Measurements from ENCODE around the gene FAM241A. TPM values are rescaled to one million over a fixed set of nuclear protein-coding genes. Genes with fewer than 3 reads are reported as not detected.

FAM241A gene
- total and polyA plus RNA-seq, 9 of the 15 experiments (the other 6 are each of a cell fraction or from before 2014, with no cell fraction given) = 2.3 to 8.5 (median 5.3) TPM

DNA sequence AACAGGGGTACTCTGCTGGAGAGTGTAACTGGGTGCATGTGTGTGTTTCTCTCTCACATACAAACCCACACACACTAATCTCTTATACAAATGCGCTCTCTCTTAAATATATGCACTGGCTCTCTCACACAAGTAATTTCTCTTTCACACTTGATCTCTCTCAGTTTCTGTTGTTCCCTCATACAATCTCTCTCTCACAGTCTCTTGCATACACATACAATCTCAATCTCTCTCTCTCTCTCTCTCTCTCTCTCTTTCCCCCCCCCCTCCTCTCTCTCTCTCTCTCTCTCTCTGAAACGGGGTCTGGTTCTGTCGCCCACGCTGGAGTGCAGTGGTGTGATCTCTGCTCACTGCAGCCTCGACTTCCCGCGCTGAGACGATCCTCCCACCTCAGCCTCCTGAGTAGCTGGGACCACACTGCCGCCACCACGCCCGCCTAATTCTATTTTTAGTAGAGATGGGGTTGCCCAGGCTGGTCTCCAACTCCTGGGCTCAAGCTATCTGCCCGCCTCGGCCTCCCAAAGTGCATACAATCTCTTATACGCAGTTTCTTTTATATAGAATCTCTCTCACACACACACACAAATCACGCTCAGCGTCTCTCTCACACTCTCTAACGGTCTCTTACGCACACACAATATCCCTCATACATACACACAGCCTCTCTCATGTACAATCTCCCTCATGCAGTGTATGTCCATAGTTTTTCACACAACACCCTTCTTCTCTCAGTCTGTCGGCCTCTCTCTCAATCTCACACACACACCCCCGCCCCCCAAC lies 518 bp upstream of the FAM241A start (continued):
- TF ChIP-seq, protein P1, sequence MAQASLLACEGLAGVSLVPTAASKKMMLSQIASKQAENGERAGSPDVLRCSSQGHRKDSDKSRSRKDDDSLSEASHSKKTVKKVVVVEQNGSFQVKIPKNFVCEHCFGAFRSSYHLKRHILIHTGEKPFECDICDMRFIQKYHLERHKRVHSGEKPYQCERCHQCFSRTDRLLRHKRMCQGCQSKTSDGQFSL (CRISPR knock-in tag; IDR thresholded peaks at IDR 0.05) = peak; percentile 37; the same call in 1 of the 2 replicates
- TF ChIP-seq, protein P1 (tag; IDR thresholded peaks at IDR 0.05) = peak in 1 of 2 experiments; percentile 60; a peak in 2 of 4 replicates

DNA sequence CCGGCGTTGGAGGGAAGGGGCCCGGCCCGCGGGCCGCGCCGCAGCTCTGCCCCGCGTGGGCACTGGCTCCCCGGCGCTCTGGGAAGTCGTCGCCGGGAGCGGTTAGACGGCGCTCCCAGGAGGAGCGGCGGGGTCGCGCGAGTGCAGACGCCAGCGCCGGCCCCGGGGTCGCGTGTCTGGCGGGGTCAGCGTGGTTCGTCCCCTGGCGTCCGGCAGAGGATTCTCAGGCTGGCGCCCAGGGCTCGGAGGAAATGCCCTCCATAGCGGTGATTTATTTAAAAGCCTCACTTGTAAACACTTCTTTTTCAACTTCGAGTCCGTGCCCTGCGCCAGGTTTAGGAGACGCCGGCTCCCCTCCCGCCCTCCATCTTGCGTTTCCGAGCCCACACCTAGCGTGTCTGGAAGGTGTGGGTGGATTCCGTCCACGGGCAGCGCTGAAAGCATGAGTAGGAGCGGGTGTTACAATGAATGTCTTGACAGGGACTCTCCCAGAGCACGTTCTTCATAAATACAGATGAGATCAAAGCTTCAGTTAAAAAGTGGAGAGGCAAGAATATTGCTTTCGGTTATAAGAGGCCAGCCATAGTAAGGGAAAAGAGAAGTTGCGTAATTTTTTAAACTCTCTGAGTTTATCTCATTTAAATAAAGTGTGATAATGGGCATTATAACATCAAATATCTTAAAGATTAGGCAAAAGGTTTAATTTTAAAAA lies 692 bp downstream of the FAM241A start:
- Histone ChIP-seq H3K27ac (ENCODE audit: extremely low read depth, low read depth, low read length) (peak overlapping the region; percentile 79), H3K4me1 (replicated peaks in 1 of 2; ENCODE audit: control insufficient read depth in 2 of 2, insufficient read depth in 2 of 2, low read length in 2 of 2) (peaks cover 10% of the 10 kb centered on the region in 2 experiments; a peak in 3 of 5 replicates)
- TF ChIP-seq SNRNP70 (optimal IDR thresholded peaks at IDR 0.05; ENCODE audit: low read depth, low read length) (no peak), ZNF311 (CRISPR knock-in tag; IDR thresholded peaks at IDR 0.05) (no peak), TCF7 (IDR thresholded peaks at IDR 0.05; ENCODE audit: borderline replicate concordance) (no peak), FOS (IDR thresholded peaks at IDR 0.05; ENCODE audit: extremely low read depth, insufficient read length) (no peak)
- TF ChIP-seq, protein P2, sequence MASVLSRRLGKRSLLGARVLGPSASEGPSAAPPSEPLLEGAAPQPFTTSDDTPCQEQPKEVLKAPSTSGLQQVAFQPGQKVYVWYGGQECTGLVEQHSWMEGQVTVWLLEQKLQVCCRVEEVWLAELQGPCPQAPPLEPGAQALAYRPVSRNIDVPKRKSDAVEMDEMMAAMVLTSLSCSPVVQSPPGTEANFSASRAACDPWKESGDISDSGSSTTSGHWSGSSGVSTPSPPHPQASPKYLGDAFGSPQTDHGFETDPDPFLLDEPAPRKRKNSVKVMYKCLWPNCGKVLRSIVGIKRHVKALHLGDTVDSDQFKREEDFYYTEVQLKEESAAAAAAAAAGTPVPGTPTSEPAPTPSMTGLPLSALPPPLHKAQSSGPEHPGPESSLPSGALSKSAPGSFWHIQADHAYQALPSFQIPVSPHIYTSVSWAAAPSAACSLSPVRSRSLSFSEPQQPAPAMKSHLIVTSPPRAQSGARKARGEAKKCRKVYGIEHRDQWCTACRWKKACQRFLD (CRISPR knock-in tag; IDR thresholded peaks at IDR 0.05) = peak; percentile 26; the same call in 1 of the 2 replicates
- TF ChIP-seq, protein P3, sequence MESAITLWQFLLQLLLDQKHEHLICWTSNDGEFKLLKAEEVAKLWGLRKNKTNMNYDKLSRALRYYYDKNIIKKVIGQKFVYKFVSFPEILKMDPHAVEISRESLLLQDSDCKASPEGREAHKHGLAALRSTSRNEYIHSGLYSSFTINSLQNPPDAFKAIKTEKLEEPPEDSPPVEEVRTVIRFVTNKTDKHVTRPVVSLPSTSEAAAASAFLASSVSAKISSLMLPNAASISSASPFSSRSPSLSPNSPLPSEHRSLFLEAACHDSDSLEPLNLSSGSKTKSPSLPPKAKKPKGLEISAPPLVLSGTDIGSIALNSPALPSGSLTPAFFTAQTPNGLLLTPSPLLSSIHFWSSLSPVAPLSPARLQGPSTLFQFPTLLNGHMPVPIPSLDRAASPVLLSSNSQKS (CRISPR knock-in tag; IDR thresholded peaks at IDR 0.05) = no peak
- TF ChIP-seq, protein P4, sequence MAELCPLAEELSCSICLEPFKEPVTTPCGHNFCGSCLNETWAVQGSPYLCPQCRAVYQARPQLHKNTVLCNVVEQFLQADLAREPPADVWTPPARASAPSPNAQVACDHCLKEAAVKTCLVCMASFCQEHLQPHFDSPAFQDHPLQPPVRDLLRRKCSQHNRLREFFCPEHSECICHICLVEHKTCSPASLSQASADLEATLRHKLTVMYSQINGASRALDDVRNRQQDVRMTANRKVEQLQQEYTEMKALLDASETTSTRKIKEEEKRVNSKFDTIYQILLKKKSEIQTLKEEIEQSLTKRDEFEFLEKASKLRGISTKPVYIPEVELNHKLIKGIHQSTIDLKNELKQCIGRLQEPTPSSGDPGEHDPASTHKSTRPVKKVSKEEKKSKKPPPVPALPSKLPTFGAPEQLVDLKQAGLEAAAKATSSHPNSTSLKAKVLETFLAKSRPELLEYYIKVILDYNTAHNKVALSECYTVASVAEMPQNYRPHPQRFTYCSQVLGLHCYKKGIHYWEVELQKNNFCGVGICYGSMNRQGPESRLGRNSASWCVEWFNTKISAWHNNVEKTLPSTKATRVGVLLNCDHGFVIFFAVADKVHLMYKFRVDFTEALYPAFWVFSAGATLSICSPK (IDR thresholded peaks at IDR 0.05; ENCODE audit: borderline replicate concordance) = no peak

More for the DNA sequence above, 692 bp downstream of the FAM241A start:
- H2AFZ ChIP-seq (ENCODE audit: low read depth, low read length) = peak overlapping the region; percentile 84
- no TSS peak for BruUV-seq (replicated peaks)
- in situ Hi-C loops (cut with MboI) = no loop called here
- peak overlapping the region; percentile 79 to 93 for H3K9ac ChIP-seq (ENCODE audit: insufficient read depth in 1 of 2, low read depth in 2 of 2, low read length in 2 of 2)
- CTCF ChIA-PET (ENCODE audit: low intra/inter-chr PET ratio) = no interaction called here
- FAIRE-seq (no peak), ATAC-seq (peak; percentile 65), DNase-seq (ENCODE audit: extremely low read depth in 1 of 4, low spot score in 3 of 4) (peak; percentile 42 to 67 (median 52))
- 0 out of 3 replicates have a peak, but pooled peaks cover 4% of the 10 kb centered on the region for H3K36me3 ChIP-seq (ENCODE audit: control insufficient read depth, insufficient read depth, low read length)
- H3K4me3 ChIP-seq = peak overlapping the region; percentile 65
- no peaks in the 10 kb centered on the region for H4K20me1 ChIP-seq (replicated peaks; ENCODE audit: control insufficient read depth, insufficient read depth, low read length)
- intact Hi-C loops (cut with micrococcal nuclease) = loop anchor here (1.0 to 2.0 kb wide), 2 partner anchors 24 to 85 kb away; partner anchors contain the start of gene AP1AR
- POLR2A ChIA-PET = interaction anchor here (0.7 to 1.3 kb wide), 2 partner anchors 121 to 140 kb away, joined by 3 read pairs; no protein-coding TSS in a partner anchor
- no peaks in the 10 kb centered on the region for H3K9me1 ChIP-seq (ENCODE audit: control insufficient read depth, insufficient read depth, low read length)
- H3K79me2 ChIP-seq (ENCODE audit: control insufficient read depth, insufficient read depth, low read length) = peaks cover 52% of the 10 kb centered on the region
- H3K4me2 ChIP-seq (ENCODE audit: insufficient read depth, low read length) = peak overlapping the region; percentile 93
- no peaks in the 10 kb centered on the region for H3K27me3 ChIP-seq (ENCODE audit: control insufficient read depth in 2 of 2, insufficient read depth in 2 of 2, low read length in 2 of 2)
- H3K9me3 ChIP-seq (replicated peaks; ENCODE audit: control insufficient read depth, insufficient read depth, low read depth, low read length) = no peaks in the 10 kb centered on the region
- 0% methylated on average over 30 of the region's 53 CpGs for WGBS (ENCODE audit: insufficient coverage, low coverage, missing lambda C conversion rate)

Data from K562 (cell line).